ENCODE measurements around the gene DNER. TPM values are rescaled to one million over a fixed set of nuclear protein-coding genes. Genes with fewer than 3 reads are reported as not detected.

DNER gene
- total and polyA plus RNA-seq, 2 experiments from 2014 or later: 0.39 to 0.65 TPM

- H4K20me1 ChIP-seq (ENCODE audit: insufficient read depth): no peaks in the 10 kb centered on the region
- no peak overlapping the region for H3K4me3 ChIP-seq
- no peaks in the 10 kb centered on the region for H3F3A ChIP-seq (ENCODE audit: insufficient read depth)
- no peaks in the 10 kb centered on the region for H3K27me3 ChIP-seq (replicated peaks; ENCODE audit: insufficient read depth)
- DNase-seq: no peak
- H3K79me2 ChIP-seq (ENCODE audit: insufficient read depth): no peaks in the 10 kb centered on the region
- H3K9ac ChIP-seq: no peak overlapping the region
- 18 to 23% methylated on average over 2 of the region's 2 CpGs for WGBS, 2 experiments (ENCODE audit: low coverage in 1 of 2, low lambda C conversion rate in 2 of 2, missing lambda C conversion rate in 2 of 2)
- no peaks in the 10 kb centered on the region for H3K9me3 ChIP-seq (ENCODE audit: low read depth)
- no peak overlapping the region for H2AFZ ChIP-seq
- TF ChIP-seq EZH2phosphoT487 (IDR thresholded peaks at IDR 0.05; ENCODE audit: insufficient read depth, low read depth): no peak
- TF ChIP-seq EZH2 (IDR thresholded peaks at IDR 0.05; ENCODE audit: insufficient read depth, poor library complexity, severe bottlenecking): no peak
- no peak overlapping the region for H3K27ac ChIP-seq
- H3K4me1 ChIP-seq (ENCODE audit: insufficient read depth): no peaks in the 10 kb centered on the region
- H3K4me2 ChIP-seq (ENCODE audit: unreplicated experiment): no peak overlapping the region
- in situ Hi-C loops (cut with MboI): no loop called here
- H3K36me3 ChIP-seq (ENCODE audit: low read depth): no peaks in the 10 kb centered on the region
- 0 out of 2 replicates have a peak, but pooled peaks cover 3% of the 10 kb centered on the region for H3K9me2 ChIP-seq (ENCODE audit: insufficient read depth)
Observed at GRCh38 chr2:229689307-229689839, 25.0 kb downstream of the DNER start.

GRCh38 chr2:229688141-229688540 is 26.2 kb downstream of the DNER start:
- no peaks in the 10 kb centered on the region for H3K27me3 ChIP-seq (replicated peaks; ENCODE audit: insufficient read depth)
- no peaks in the 10 kb centered on the region for H3K79me2 ChIP-seq (ENCODE audit: insufficient read depth)
- no peak overlapping the region for H3K4me2 ChIP-seq (ENCODE audit: unreplicated experiment)
- H3K9me2 ChIP-seq (ENCODE audit: insufficient read depth): 0 out of 2 replicates have a peak, but pooled peaks cover 3% of the 10 kb centered on the region
- H3K9me3 ChIP-seq (ENCODE audit: low read depth): no peaks in the 10 kb centered on the region
- WGBS, 2 experiments (ENCODE audit: low coverage in 1 of 2, low lambda C conversion rate in 2 of 2, missing lambda C conversion rate in 2 of 2): 74 to 78% methylated on average over 7 of the region's 7 CpGs
- no peak for TF ChIP-seq EZH2 (IDR thresholded peaks at IDR 0.05; ENCODE audit: insufficient read depth, poor library complexity, severe bottlenecking)
- TF ChIP-seq EZH2phosphoT487 (IDR thresholded peaks at IDR 0.05; ENCODE audit: insufficient read depth, low read depth): no peak
- DNase-seq: no peak
- no peak overlapping the region for H2AFZ ChIP-seq
- H3K4me1 ChIP-seq (ENCODE audit: insufficient read depth): no peaks in the 10 kb centered on the region
- H3K9ac ChIP-seq: no peak overlapping the region
- H3K4me3 ChIP-seq: no peak overlapping the region
- no peaks in the 10 kb centered on the region for H3F3A ChIP-seq (ENCODE audit: insufficient read depth)
- in situ Hi-C loops (cut with MboI): no loop called here
- H4K20me1 ChIP-seq (ENCODE audit: insufficient read depth): no peaks in the 10 kb centered on the region
- H3K36me3 ChIP-seq (ENCODE audit: low read depth): no peaks in the 10 kb centered on the region
- H3K27ac ChIP-seq: no peak overlapping the region

GRCh38 chr2:229686122-229686919 is 28.0 kb downstream of the DNER start:
- no peaks in the 10 kb centered on the region for H3K9me3 ChIP-seq (ENCODE audit: low read depth)
- no peaks in the 10 kb centered on the region for H3K27me3 ChIP-seq (replicated peaks; ENCODE audit: insufficient read depth)
- 0 out of 2 replicates have a peak, but pooled peaks cover 3% of the 10 kb centered on the region for H3K9me2 ChIP-seq (ENCODE audit: insufficient read depth)
- no peak overlapping the region for H3K4me3 ChIP-seq
- H3K27ac ChIP-seq: no peak overlapping the region
- DNase-seq: no peak
- in situ Hi-C loops (cut with MboI): no loop called here
- no peak overlapping the region for H3K9ac ChIP-seq
- no peak overlapping the region for H3K4me2 ChIP-seq (ENCODE audit: unreplicated experiment)
- H4K20me1 ChIP-seq (ENCODE audit: insufficient read depth): no peaks in the 10 kb centered on the region
- H2AFZ ChIP-seq: no peak overlapping the region
- TF ChIP-seq EZH2phosphoT487 (IDR thresholded peaks at IDR 0.05; ENCODE audit: insufficient read depth, low read depth) (no peak), EZH2 (IDR thresholded peaks at IDR 0.05; ENCODE audit: insufficient read depth, poor library complexity, severe bottlenecking) (no peak)
- WGBS, 2 experiments (ENCODE audit: low coverage in 1 of 2, low lambda C conversion rate in 2 of 2, missing lambda C conversion rate in 2 of 2): 52 to 61% methylated on average over 6 of the region's 6 CpGs
- no peaks in the 10 kb centered on the region for H3K36me3 ChIP-seq (ENCODE audit: low read depth)
- no peaks in the 10 kb centered on the region for H3F3A ChIP-seq (ENCODE audit: insufficient read depth)
- no peaks in the 10 kb centered on the region for H3K79me2 ChIP-seq (ENCODE audit: insufficient read depth)
- no peaks in the 10 kb centered on the region for H3K4me1 ChIP-seq (ENCODE audit: insufficient read depth)

GRCh38 chr2:229684942-229685562 is 29.3 kb downstream of the DNER start:
- WGBS, 2 experiments (ENCODE audit: low coverage in 1 of 2, low lambda C conversion rate in 2 of 2, missing lambda C conversion rate in 2 of 2): 28% methylated on average over 6 of the region's 6 CpGs
- H3K79me2 ChIP-seq (ENCODE audit: insufficient read depth): no peaks in the 10 kb centered on the region
- no peak overlapping the region for H2AFZ ChIP-seq
- H3K36me3 ChIP-seq (ENCODE audit: low read depth): no peaks in the 10 kb centered on the region
- in situ Hi-C loops (cut with MboI): no loop called here
- H3K4me2 ChIP-seq (ENCODE audit: unreplicated experiment): no peak overlapping the region
- H3K27ac ChIP-seq: no peak overlapping the region
- no peaks in the 10 kb centered on the region for H3K27me3 ChIP-seq (replicated peaks; ENCODE audit: insufficient read depth)
- H3K9me3 ChIP-seq (ENCODE audit: low read depth): no peaks in the 10 kb centered on the region
- no peaks in the 10 kb centered on the region for H3K4me1 ChIP-seq (ENCODE audit: insufficient read depth)
- H3F3A ChIP-seq (ENCODE audit: insufficient read depth): no peaks in the 10 kb centered on the region
- no peak for DNase-seq
- H3K9ac ChIP-seq: no peak overlapping the region
- no peaks in the 10 kb centered on the region for H3K9me2 ChIP-seq (ENCODE audit: insufficient read depth)
- H3K4me3 ChIP-seq: no peak overlapping the region
- no peak for TF ChIP-seq EZH2phosphoT487 (IDR thresholded peaks at IDR 0.05; ENCODE audit: insufficient read depth, low read depth)
- no peak for TF ChIP-seq EZH2 (IDR thresholded peaks at IDR 0.05; ENCODE audit: insufficient read depth, poor library complexity, severe bottlenecking)
- no peaks in the 10 kb centered on the region for H4K20me1 ChIP-seq (ENCODE audit: insufficient read depth)

Data from GM23248 (cell line).